GM19467 (cell line): ENCODE results near the gene SULT1C4.
"Not testable (repeated sequence)": the region's sequence is repeated elsewhere in the genome, so short reads cannot be mapped to it uniquely, and the experiment has no call there.

ENCODE experiments used
- ATAC-seq: cut with Tn5 transposase; IDR thresholded peaks from one replicate; pipeline ENCODE4 v1.9.1; 2021; ENCODE audit warnings: mild to moderate bottlenecking, moderate library complexity; ENCODE audit not compliant: unreplicated experiment

The SULT1C4 gene

GRCh38 chr2:108412995-108413710, 35.4 kb downstream of the SULT1C4 start:
- ATAC-seq: no peak

- no peak for ATAC-seq
Measured at GRCh38 chr2:108413711-108414095, 35.9 kb downstream of the SULT1C4 start.

- ATAC-seq: no peak
Measured at GRCh38 chr2:108414256-108414876, 36.6 kb downstream of the SULT1C4 start.

- no peak for ATAC-seq
Measured at GRCh38 chr2:108414945-108415344, 37.2 kb downstream of the SULT1C4 start.

GRCh38 chr2:108417254-108417653, 39.5 kb downstream of the SULT1C4 start:
- ATAC-seq: no peak

- ATAC-seq: no peak
Measured at GRCh38 chr2:108418416-108418815, 40.7 kb downstream of the SULT1C4 start.

GRCh38 chr2:108423067-108423466, 45.3 kb downstream of the SULT1C4 start:
- no peak for ATAC-seq

GRCh38 chr2:108423502-108424251, 45.9 kb downstream of the SULT1C4 start:
- no peak for ATAC-seq

- no peak for ATAC-seq
Measured at GRCh38 chr2:108428286-108429009, 50.7 kb downstream of the SULT1C4 start.

- not testable (repeated sequence) for ATAC-seq
Measured at GRCh38 chr2:108435578-108435977, 57.8 kb downstream of the SULT1C4 start.

- ATAC-seq: no peak
Measured at GRCh38 chr2:108436976-108437375, 59.2 kb downstream of the SULT1C4 start.
